B cell (primary cell): ENCODE measurements around the gene API5. TPM values are rescaled to one million over a fixed set of nuclear protein-coding genes. Genes with fewer than 3 reads are reported as not detected.

Source experiments
- ATAC-seq: fragments of 200-7000 bp; cut with Tn5 transposase; one replicate; pipeline ENCODE4 v1.10.0; 2021; ENCODE audit warnings: low read depth, mild to moderate bottlenecking, moderate number of reproducible peaks, moderate library complexity
- CTCF ChIA-PET: fragments of 350-600 bp; sonication (Branson Sonifier 250); formaldehyde crosslinking; loops from one replicate; lab custom pipeline; 2021; ENCODE audit warnings: antibody characterized with exemption, inconsistent platforms; lab: Charles Lee
- POLR2A ChIA-PET: fragments of 350-600 bp; sonication (Branson Sonifier 250); formaldehyde crosslinking; loops from one replicate; lab custom pipeline; 2021; ENCODE audit warnings: antibody characterized with exemption; lab: Charles Lee
- DNase-seq: peaks from one replicate; pipeline ENCODE4 v3.0.0; 2013
- H2AFZ ChIP-seq: 2 replicates; pipeline ENCODE4 v1.6.1; 2012; ENCODE audit warnings: mild to moderate bottlenecking, low read depth, low read length; ENCODE audit not compliant: insufficient read depth, poor library complexity, severe bottlenecking
- H3K27ac ChIP-seq, 2 donors: 1 replicate in 1 of 2; 2 replicates in 1 of 2; pipeline ENCODE4 v1.5.1; 2012 to 2013; ENCODE audit warnings: low read length in 2 of 2, mild to moderate bottlenecking in 2 of 2, moderate library complexity in 1 of 2
- H3K27me3 ChIP-seq, 4 experiments: fragments of 200-600 bp in 1 of 4; sonication (generic) in 1 of 4; replicated peaks in 1 of 4; 1 replicate in 2 of 4; 2 replicates in 2 of 4; pipeline versions ENCODE4 v1.6.1 to v1.7.0; 2013 to 2016; ENCODE audit warnings: low read length in 3 of 4, mild to moderate bottlenecking in 2 of 4, mixed read lengths in 1 of 4, moderate library complexity in 1 of 4; ENCODE audit not compliant: insufficient read depth in 4 of 4, control insufficient read depth in 3 of 4; ENCODE audit errors: control extremely low read depth in 1 of 4
- H3K36me3 ChIP-seq, 2 experiments: replicated peaks in 1 of 2; 1 replicate in 1 of 2; 2 replicates in 1 of 2; pipeline versions ENCODE4 v1.6.1 to v1.7.1; 2013; ENCODE audit warnings: low read length in 1 of 2; ENCODE audit not compliant: insufficient read depth in 2 of 2, control insufficient read depth in 1 of 2; ENCODE audit errors: control extremely low read depth in 1 of 2, extremely low read depth in 1 of 2
- H3K4me1 ChIP-seq, 2 donors: fragments of 200-600 bp in 1 of 2; sonication (generic) in 1 of 2; 1 replicate in 1 of 2; 2 replicates in 1 of 2; pipeline versions ENCODE4 v1.5.1 to v1.6.1; 2013 to 2017; ENCODE audit warnings: low read length in 2 of 2; ENCODE audit not compliant: control insufficient read depth in 2 of 2, insufficient read depth in 2 of 2
- H3K4me2 ChIP-seq: replicated peaks from 2 replicates; pipeline ENCODE3; 2012; ENCODE audit warnings: mild to moderate bottlenecking, low read depth, low read length; ENCODE audit not compliant: poor library complexity, severe bottlenecking
- H3K4me3 ChIP-seq, 5 experiments: fragments of 200-600 bp in 1 of 5; sonication (generic) in 1 of 5; 1 replicate in 3 of 5; 2 replicates in 2 of 5; pipeline versions ENCODE4 v1.5.1 to v1.7.0; 2011 to 2016; ENCODE audit warnings: low read length in 4 of 5, mild to moderate bottlenecking in 4 of 5, low read depth in 2 of 5, control low read depth in 1 of 5, moderate library complexity in 1 of 5; ENCODE audit not compliant: insufficient read depth in 1 of 5; ENCODE audit errors: control extremely low read depth in 1 of 5, extremely low read depth in 1 of 5
- H3K79me2 ChIP-seq: fragments of 200-600 bp; sonication (generic); one replicate; pipeline ENCODE4 v1.6.0; 2016; ENCODE audit warnings: low read length; ENCODE audit not compliant: control insufficient read depth, insufficient read depth
- H3K9ac ChIP-seq: fragments of 200-600 bp; sonication (generic); 2 replicates; pipeline ENCODE4 v1.6.1; 2017; ENCODE audit warnings: mild to moderate bottlenecking, low read length, moderate library complexity
- H3K9me3 ChIP-seq, 3 donors: one replicate each; pipeline versions ENCODE4 v1.6.1 to v1.7.1; 2013; ENCODE audit warnings: low read length in 2 of 3; ENCODE audit not compliant: control insufficient read depth in 2 of 3, insufficient read depth in 1 of 3; ENCODE audit errors: control extremely low read depth in 1 of 3
- H4K20me1 ChIP-seq: 2 replicates; pipeline ENCODE4 v1.6.0; 2012; ENCODE audit warnings: mild to moderate bottlenecking, low read length; ENCODE audit not compliant: insufficient read depth, control insufficient read depth, poor library complexity, severe bottlenecking
- H3K27ac Mint-ChIP-seq: one replicate; pipeline ENCODE4 v1.8.0; 2021; ENCODE audit warnings: mixed read lengths
- H3K27me3 Mint-ChIP-seq: one replicate; pipeline ENCODE4 v1.8.0; 2021; ENCODE audit warnings: mixed read lengths
- H3K4me1 Mint-ChIP-seq: one replicate; pipeline ENCODE4 v1.8.0; 2021; ENCODE audit warnings: mixed read lengths
- H3K4me3 Mint-ChIP-seq: one replicate; pipeline ENCODE4 v1.8.0; 2021; ENCODE audit warnings: mixed read lengths
- H3K9me3 Mint-ChIP-seq: one replicate; pipeline ENCODE4 v1.8.0; 2022; ENCODE audit warnings: mixed read lengths; ENCODE audit not compliant: insufficient read depth
- EZH2 ChIP-seq: IDR thresholded peaks from 2 replicates; pipeline ENCODE4 v1.6.1; 2012; ENCODE audit warnings: borderline replicate concordance, low read depth, mild to moderate bottlenecking, moderate library complexity, low read length; ENCODE audit not compliant: insufficient read depth, poor library complexity, severe bottlenecking
- WGBS: methylation state at CpG from one replicate; pipeline ENCODE4 v1.1.5; 2013; ENCODE audit warnings: missing lambda C conversion rate; ENCODE audit not compliant: insufficient coverage; 5-methylcytosine and 5-hydroxymethylcytosine counted together
- intact Hi-C: fragments of 100-400 bp; cut with micrococcal nuclease; formaldehyde crosslinking; loops from one replicate; pipeline ENCODE4 v1.10.0; 2022
- polyA plus RNA-seq: library from polyadenylated mRNA; depleted of rRNA; stranded (reverse); fragments of >200 nt; gene quantifications from 2 replicates; pipeline ENCODE4 v1.2.3, GENCODE V29; 2012
- total RNA-seq, 2 donors: library from RNA; stranded (reverse); fragments of 120-200 nt in 1 of 2; gene quantifications; 1 replicate in 1 of 2; 2 replicates in 1 of 2; pipeline versions ENCODE4 v1.2.3 to v1.2.4, GENCODE V29; 2013 to 2022
- TF ChIP-seq, protein P1 (sequence below): fragments of 200-600 bp; IDR thresholded peaks from one replicate; pipeline ENCODE4 v1.8.0; 2022; ENCODE audit warnings: antibody characterized with exemption, mild to moderate bottlenecking

The API5 gene
- total and polyA plus RNA-seq, 2 donors (not counting 1 experiment from before 2014, with no cell fraction given), result 16.6 to 94.7 TPM

DNA sequence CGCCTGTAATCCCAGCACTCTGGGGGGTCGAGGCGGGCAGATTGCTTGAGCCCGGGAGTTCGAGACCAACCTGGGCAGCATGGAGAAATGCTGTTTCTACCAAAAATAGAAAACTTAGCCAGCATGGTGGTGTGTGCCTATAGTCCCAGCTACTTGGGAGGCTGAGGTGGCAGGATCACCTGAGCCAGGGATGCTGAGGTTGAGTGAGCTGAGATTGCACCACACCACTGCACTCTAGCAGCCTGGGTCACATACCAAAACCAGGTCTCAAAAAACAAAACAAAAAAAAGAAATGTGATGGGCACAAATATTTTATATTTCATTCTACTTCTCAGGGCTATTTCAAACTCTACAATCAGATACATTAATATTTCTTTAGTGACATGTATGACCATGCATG lies 72.6 kb downstream of the API5 start:
- Histone ChIP-seq H2AFZ (no peak overlapping the region), H3K4me1 (peaks cover 0 to 3% of the 10 kb centered on the region in 2 donors), H3K4me3 (no peak overlapping the region), H3K9me3 (no peaks in the 10 kb centered on the region), H3K4me2 (no peak overlapping the region), H3K27ac (no peak overlapping the region), H3K36me3 (peaks cover 18 to 19% of the 10 kb centered on the region in 2 experiments), H4K20me1 (no peaks in the 10 kb centered on the region), H3K9ac (no peak overlapping the region), H3K27me3 (no peaks in the 10 kb centered on the region), H3K79me2 (peaks cover 5% of the 10 kb centered on the region)
- TF ChIP-seq, protein P1, sequence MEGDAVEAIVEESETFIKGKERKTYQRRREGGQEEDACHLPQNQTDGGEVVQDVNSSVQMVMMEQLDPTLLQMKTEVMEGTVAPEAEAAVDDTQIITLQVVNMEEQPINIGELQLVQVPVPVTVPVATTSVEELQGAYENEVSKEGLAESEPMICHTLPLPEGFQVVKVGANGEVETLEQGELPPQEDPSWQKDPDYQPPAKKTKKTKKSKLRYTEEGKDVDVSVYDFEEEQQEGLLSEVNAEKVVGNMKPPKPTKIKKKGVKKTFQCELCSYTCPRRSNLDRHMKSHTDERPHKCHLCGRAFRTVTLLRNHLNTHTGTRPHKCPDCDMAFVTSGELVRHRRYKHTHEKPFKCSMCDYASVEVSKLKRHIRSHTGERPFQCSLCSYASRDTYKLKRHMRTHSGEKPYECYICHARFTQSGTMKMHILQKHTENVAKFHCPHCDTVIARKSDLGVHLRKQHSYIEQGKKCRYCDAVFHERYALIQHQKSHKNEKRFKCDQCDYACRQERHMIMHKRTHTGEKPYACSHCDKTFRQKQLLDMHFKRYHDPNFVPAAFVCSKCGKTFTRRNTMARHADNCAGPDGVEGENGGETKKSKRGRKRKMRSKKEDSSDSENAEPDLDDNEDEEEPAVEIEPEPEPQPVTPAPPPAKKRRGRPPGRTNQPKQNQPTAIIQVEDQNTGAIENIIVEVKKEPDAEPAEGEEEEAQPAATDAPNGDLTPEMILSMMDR, result no peak
- no peak for TF ChIP-seq EZH2
- intact Hi-C loops, result no loop called here
- H3K27ac Mint-ChIP-seq, result no peak overlapping the region
- ChIA-PET POLR2A (no interaction called here), CTCF (no interaction called here)
- H3K27me3 Mint-ChIP-seq, result no peaks in the 10 kb centered on the region
- no peaks in the 10 kb centered on the region for H3K9me3 Mint-ChIP-seq
- ATAC-seq (no peak), DNase-seq (no peak)
- peaks cover 2% of the 10 kb centered on the region for H3K4me1 Mint-ChIP-seq
- H3K4me3 Mint-ChIP-seq, result no peak overlapping the region
- WGBS, result 100% methylated on average over 4 of the region's 5 CpGs

DNA sequence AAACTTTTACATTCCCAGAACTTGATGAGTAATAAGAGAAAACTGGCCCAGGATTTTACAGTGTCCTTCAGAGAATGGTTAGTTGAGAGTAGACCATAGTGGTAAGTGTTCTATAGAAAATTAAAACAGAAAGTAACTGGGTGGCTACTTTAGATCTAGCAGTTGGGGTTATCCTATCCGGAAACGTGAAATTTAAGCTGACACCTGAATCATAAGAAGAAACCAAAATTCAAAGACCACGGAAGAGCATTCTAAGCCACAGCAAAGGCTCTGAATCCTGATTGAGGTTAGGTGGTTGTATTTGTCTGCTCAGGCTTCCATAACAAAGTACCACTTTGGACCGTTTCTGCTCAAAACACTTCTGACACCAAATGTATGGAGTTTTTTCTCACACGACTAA lies 80.9 kb downstream of the API5 start:
- H3K79me2 ChIP-seq, result no peaks in the 10 kb centered on the region
- Mint-ChIP-seq H3K4me3 (no peak overlapping the region), H3K4me1 (no peaks in the 10 kb centered on the region), H3K9me3 (no peaks in the 10 kb centered on the region), H3K27me3 (no peaks in the 10 kb centered on the region), H3K27ac (no peak overlapping the region)
- H3K4me3 ChIP-seq, result no peak overlapping the region
- no peaks in the 10 kb centered on the region for H3K4me1 ChIP-seq
- ChIA-PET CTCF (no interaction called here), POLR2A (no interaction called here)
- DNase-seq (no peak), ATAC-seq (no peak)
- no peak overlapping the region for H3K9ac ChIP-seq
- no peak overlapping the region for H2AFZ ChIP-seq
- TF ChIP-seq EZH2, result no peak
- TF ChIP-seq, protein P1, result no peak
- no peaks in the 10 kb centered on the region for H3K27me3 ChIP-seq
- peaks cover 30 to 60% of the 10 kb centered on the region in 2 experiments for H3K36me3 ChIP-seq
- intact Hi-C loops, result no loop called here
- 100% methylated on average over 2 of the region's 5 CpGs for WGBS
- H3K9me3 ChIP-seq, result no peaks in the 10 kb centered on the region
- H4K20me1 ChIP-seq, result no peaks in the 10 kb centered on the region
- no peak overlapping the region for H3K4me2 ChIP-seq
- no peak overlapping the region for H3K27ac ChIP-seq
